Spleen (tissue), 7 donors: Measurements from ENCODE around the gene C2orf49.
"Not testable (repeated sequence)": the region's sequence is repeated elsewhere in the genome, so short reads cannot be mapped to it uniquely, and the experiment has no call there.

Experiments used
- POLR2AphosphoS5 ChIP-seq, 3 donors: sonication (generic); formaldehyde crosslinking; IDR thresholded peaks; one replicate each; pipeline ENCODE4 v1.5.1; 2017; ENCODE audit warnings: antibody characterized with exemption in 3 of 3
- TF ChIP-seq, protein P1 (sequence below), 11 experiments: fragments of 200-600 bp in 7 of 11; fragments of 450-650 bp in 4 of 11; sonication (generic) in 4 of 11; IDR thresholded peaks in 8 of 11; conservative IDR thresholded peaks in 3 of 11; 1 replicate in 7 of 11; 2 replicates in 4 of 11; pipeline versions ENCODE4 v1.4.0 to v1.8.0; 2016 to 2021; ENCODE audit warnings: antibody characterized with exemption in 11 of 11, inconsistent platforms in 4 of 11, mild to moderate bottlenecking in 1 of 11
- donor health status: DM: no; HTN: no; CAD: no; lungs with moderate emphysema.
- donor health status: DM: no; HTN: no; CAD: no.
- donor health status: DM: no; HTN: no; CAD: no.

GRCh38 chr2:105327271-105327670, 10.1 kb upstream of the C2orf49 start:
- TF ChIP-seq, protein P1, sequence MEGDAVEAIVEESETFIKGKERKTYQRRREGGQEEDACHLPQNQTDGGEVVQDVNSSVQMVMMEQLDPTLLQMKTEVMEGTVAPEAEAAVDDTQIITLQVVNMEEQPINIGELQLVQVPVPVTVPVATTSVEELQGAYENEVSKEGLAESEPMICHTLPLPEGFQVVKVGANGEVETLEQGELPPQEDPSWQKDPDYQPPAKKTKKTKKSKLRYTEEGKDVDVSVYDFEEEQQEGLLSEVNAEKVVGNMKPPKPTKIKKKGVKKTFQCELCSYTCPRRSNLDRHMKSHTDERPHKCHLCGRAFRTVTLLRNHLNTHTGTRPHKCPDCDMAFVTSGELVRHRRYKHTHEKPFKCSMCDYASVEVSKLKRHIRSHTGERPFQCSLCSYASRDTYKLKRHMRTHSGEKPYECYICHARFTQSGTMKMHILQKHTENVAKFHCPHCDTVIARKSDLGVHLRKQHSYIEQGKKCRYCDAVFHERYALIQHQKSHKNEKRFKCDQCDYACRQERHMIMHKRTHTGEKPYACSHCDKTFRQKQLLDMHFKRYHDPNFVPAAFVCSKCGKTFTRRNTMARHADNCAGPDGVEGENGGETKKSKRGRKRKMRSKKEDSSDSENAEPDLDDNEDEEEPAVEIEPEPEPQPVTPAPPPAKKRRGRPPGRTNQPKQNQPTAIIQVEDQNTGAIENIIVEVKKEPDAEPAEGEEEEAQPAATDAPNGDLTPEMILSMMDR (IDR thresholded peaks at IDR 0.05 in 8 of 11, conservative IDR thresholded peaks at IDR 0.05 in 3 of 11), result not testable (repeated sequence)
- TF ChIP-seq POLR2AphosphoS5 (IDR thresholded peaks at IDR 0.05), result not testable (repeated sequence)
